OCI-LY7 (cell line): ENCODE results near the gene CEACAM4.

ENCODE experiments used
- EZH2phosphoT487 ChIP-seq: fragments of 200-600 bp; sonication (generic); IDR thresholded peaks from 2 replicates; pipeline ENCODE4 v1.6.1; 2018; ENCODE audit warnings: low read depth, borderline replicate concordance, mild to moderate bottlenecking, mixed run types, antibody characterized with exemption, low read length, moderate library complexity, mixed read lengths
- TF ChIP-seq, protein P1 (sequence below): fragments of 200-600 bp; sonication (generic); conservative IDR thresholded peaks from 2 replicates; pipeline ENCODE4 v1.5.1; 2014; ENCODE audit warnings: mild to moderate bottlenecking, antibody characterized with exemption, low read length, moderate library complexity, mixed read lengths

DNA sequence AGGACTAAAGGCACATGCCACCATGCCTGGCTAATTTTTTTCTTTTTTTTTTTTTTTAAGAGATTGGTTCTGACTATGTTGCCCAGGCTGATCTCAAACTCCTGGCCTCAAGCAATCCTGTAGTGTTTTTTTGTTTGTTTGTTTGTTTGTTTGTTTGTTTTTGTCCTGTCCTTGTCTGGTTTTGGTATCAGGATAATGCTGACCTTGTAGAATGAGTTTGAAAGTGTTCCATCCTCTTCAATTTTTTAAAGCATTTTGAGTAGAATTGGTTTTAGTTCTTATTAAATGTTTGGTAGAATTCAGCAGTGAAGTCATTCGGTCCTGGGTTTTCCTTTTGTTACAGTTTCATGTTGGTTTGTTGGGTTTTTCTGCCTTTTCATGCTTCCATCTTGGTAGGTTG is 19.2 kb downstream of the CEACAM4 start:
- TF ChIP-seq, protein P1, sequence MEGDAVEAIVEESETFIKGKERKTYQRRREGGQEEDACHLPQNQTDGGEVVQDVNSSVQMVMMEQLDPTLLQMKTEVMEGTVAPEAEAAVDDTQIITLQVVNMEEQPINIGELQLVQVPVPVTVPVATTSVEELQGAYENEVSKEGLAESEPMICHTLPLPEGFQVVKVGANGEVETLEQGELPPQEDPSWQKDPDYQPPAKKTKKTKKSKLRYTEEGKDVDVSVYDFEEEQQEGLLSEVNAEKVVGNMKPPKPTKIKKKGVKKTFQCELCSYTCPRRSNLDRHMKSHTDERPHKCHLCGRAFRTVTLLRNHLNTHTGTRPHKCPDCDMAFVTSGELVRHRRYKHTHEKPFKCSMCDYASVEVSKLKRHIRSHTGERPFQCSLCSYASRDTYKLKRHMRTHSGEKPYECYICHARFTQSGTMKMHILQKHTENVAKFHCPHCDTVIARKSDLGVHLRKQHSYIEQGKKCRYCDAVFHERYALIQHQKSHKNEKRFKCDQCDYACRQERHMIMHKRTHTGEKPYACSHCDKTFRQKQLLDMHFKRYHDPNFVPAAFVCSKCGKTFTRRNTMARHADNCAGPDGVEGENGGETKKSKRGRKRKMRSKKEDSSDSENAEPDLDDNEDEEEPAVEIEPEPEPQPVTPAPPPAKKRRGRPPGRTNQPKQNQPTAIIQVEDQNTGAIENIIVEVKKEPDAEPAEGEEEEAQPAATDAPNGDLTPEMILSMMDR, result no peak
- no peak for TF ChIP-seq EZH2phosphoT487
